Mesendoderm (in vitro differentiated cells): Measurements from ENCODE around the gene DNM3.

Experiments
- DNase-seq: peaks from one replicate; pipeline ENCODE4 v3.0.0; 2013
- H2AK5ac ChIP-seq: 2 replicates; pipeline ENCODE4 v1.6.1; 2013; ENCODE audit warnings: low read length, inconsistent platforms
- H2BK120ac ChIP-seq: 2 replicates; pipeline ENCODE4 v1.6.1; 2013; ENCODE audit warnings: low read depth, mild to moderate bottlenecking, low read length, moderate library complexity, mixed read lengths
- H2BK15ac ChIP-seq: replicated peaks from 2 replicates; pipeline ENCODE4 v1.6.1; 2013; ENCODE audit warnings: low read depth, mild to moderate bottlenecking, moderate library complexity
- H2BK5ac ChIP-seq: 2 replicates; pipeline ENCODE4 v1.6.1; 2013; ENCODE audit warnings: low read length, inconsistent platforms
- H3K18ac ChIP-seq: 2 replicates; pipeline ENCODE4 v1.6.1; 2013; ENCODE audit warnings: mild to moderate bottlenecking, low read length, mixed read lengths
- H3K23ac ChIP-seq: one replicate; pipeline ENCODE4 v1.6.1; 2013; ENCODE audit warnings: low read length
- H3K27ac ChIP-seq: 2 replicates; pipeline ENCODE4 v1.5.1; 2013; ENCODE audit warnings: low read depth, mild to moderate bottlenecking, inconsistent platforms, low read length, moderate library complexity
- H3K27me3 ChIP-seq: 2 replicates; pipeline ENCODE4 v1.6.1; 2013; ENCODE audit warnings: low read length, control low read depth, mild to moderate bottlenecking, inconsistent platforms; ENCODE audit not compliant: insufficient read depth, poor library complexity
- H3K36me3 ChIP-seq: 2 replicates; pipeline ENCODE4 v1.6.1; 2013; ENCODE audit warnings: low read length, inconsistent platforms; ENCODE audit not compliant: control insufficient read depth, insufficient read depth
- H3K4ac ChIP-seq: one replicate; pipeline ENCODE4 v1.6.1; 2013; ENCODE audit warnings: low read depth, mild to moderate bottlenecking, low read length, moderate library complexity
- H3K4me1 ChIP-seq: 2 replicates; pipeline ENCODE4 v1.6.1; 2013; ENCODE audit warnings: low read depth, low read length, inconsistent platforms; ENCODE audit not compliant: control insufficient read depth
- H3K4me2 ChIP-seq: 2 replicates; pipeline ENCODE4 v1.6.1; 2013; ENCODE audit warnings: low read length
- H3K4me3 ChIP-seq: 2 replicates; pipeline ENCODE4 v1.5.1; 2013; ENCODE audit warnings: mild to moderate bottlenecking, low read length
- H3K56ac ChIP-seq: one replicate; pipeline ENCODE4 v1.6.1; 2013; ENCODE audit warnings: low read length
- H3K79me1 ChIP-seq: 2 replicates; pipeline ENCODE4 v1.6.1; 2013; ENCODE audit warnings: low read length, inconsistent platforms
- H3K79me2 ChIP-seq: 2 replicates; pipeline ENCODE4 v1.6.1; 2013; ENCODE audit warnings: mild to moderate bottlenecking, low read length; ENCODE audit not compliant: control insufficient read depth, insufficient read depth
- H3K9ac ChIP-seq: 2 replicates; pipeline ENCODE4 v1.6.1; 2013; ENCODE audit warnings: low read length, inconsistent platforms
- H4K5ac ChIP-seq: one replicate; pipeline ENCODE4 v1.6.1; 2013; ENCODE audit warnings: low read length
- H4K8ac ChIP-seq: one replicate; pipeline ENCODE4 v1.6.1; 2013; ENCODE audit warnings: low read depth, mild to moderate bottlenecking, control low read depth, low read length, moderate library complexity
- WGBS: extraction: QIAGEN DNeasy Blood & Tissue Kit; methylation state at CpG from one replicate; pipeline ENCODE4 v1.1.7; 2013; ENCODE audit warnings: low lambda C conversion rate, missing lambda C conversion rate; ENCODE audit not compliant: insufficient coverage; ENCODE audit errors: extremely low coverage; 5-methylcytosine and 5-hydroxymethylcytosine counted together

DNM3 gene

GRCh38 chr1:172411791-172412338 lies 570.6 kb downstream of the DNM3 start:
- Histone ChIP-seq H2BK5ac (no peak overlapping the region), H2BK120ac (no peak overlapping the region), H2AK5ac (no peak overlapping the region), H3K36me3 (no peaks in the 10 kb centered on the region), H3K23ac (no peak overlapping the region), H3K79me1 (no peaks in the 10 kb centered on the region), H3K4me2 (no peak overlapping the region), H3K27me3 (no peaks in the 10 kb centered on the region), H3K27ac (no peak overlapping the region), H3K9ac (no peak overlapping the region), H3K4me3 (no peak overlapping the region), H2BK15ac (no peak overlapping the region), H3K4ac (no peak overlapping the region), H4K8ac (no peak overlapping the region), H3K56ac (no peak overlapping the region), H3K4me1 (no peaks in the 10 kb centered on the region), H3K79me2 (no peaks in the 10 kb centered on the region), H3K18ac (no peak overlapping the region), H4K5ac (no peak overlapping the region)
- no peak for DNase-seq
- no CpG with 5 or more reads among the region's 2 CpGs for WGBS

- no peaks in the 10 kb centered on the region for H3K27me3 ChIP-seq
- H2BK120ac ChIP-seq, result no peak overlapping the region
- H2BK15ac ChIP-seq, result no peak overlapping the region
- no peak overlapping the region for H2BK5ac ChIP-seq
- no peak overlapping the region for H3K4ac ChIP-seq
- no peak overlapping the region for H3K9ac ChIP-seq
- peaks cover 3% of the 10 kb centered on the region for H3K4me1 ChIP-seq
- H3K23ac ChIP-seq, result no peak overlapping the region
- H3K4me3 ChIP-seq, result no peak overlapping the region
- no peaks in the 10 kb centered on the region for H3K79me1 ChIP-seq
- no peak for DNase-seq
- H3K4me2 ChIP-seq, result no peak overlapping the region
- no peak overlapping the region for H3K56ac ChIP-seq
- H4K5ac ChIP-seq, result no peak overlapping the region
- H3K79me2 ChIP-seq, result no peaks in the 10 kb centered on the region
- no peaks in the 10 kb centered on the region for H3K36me3 ChIP-seq
- no peak overlapping the region for H2AK5ac ChIP-seq
- H3K18ac ChIP-seq, result no peak overlapping the region
- no peak overlapping the region for H4K8ac ChIP-seq
- no peak overlapping the region for H3K27ac ChIP-seq
Observed at GRCh38 chr1:172414331-172414730, 573.0 kb downstream of the DNM3 start.

- no peak overlapping the region for H2BK15ac ChIP-seq
- H3K18ac ChIP-seq, result peak overlapping the region; percentile 28
- H3K79me1 ChIP-seq, result no peaks in the 10 kb centered on the region
- H2BK5ac ChIP-seq, result no peak overlapping the region
- H3K56ac ChIP-seq, result no peak overlapping the region
- H3K4me1 ChIP-seq, result peaks cover 3% of the 10 kb centered on the region
- H3K4ac ChIP-seq, result no peak overlapping the region
- no peak overlapping the region for H4K5ac ChIP-seq
- H3K4me2 ChIP-seq, result no peak overlapping the region
- no peak overlapping the region for H3K23ac ChIP-seq
- DNase-seq, result no peak
- H2AK5ac ChIP-seq, result no peak overlapping the region
- no peak overlapping the region for H3K4me3 ChIP-seq
- H3K36me3 ChIP-seq, result no peaks in the 10 kb centered on the region
- H3K27ac ChIP-seq, result no peak overlapping the region
- no peaks in the 10 kb centered on the region for H3K79me2 ChIP-seq
- H2BK120ac ChIP-seq, result no peak overlapping the region
- WGBS, result no CpG with 5 or more reads among the region's 4 CpGs
- H3K27me3 ChIP-seq, result no peaks in the 10 kb centered on the region
- no peak overlapping the region for H3K9ac ChIP-seq
- no peak overlapping the region for H4K8ac ChIP-seq
Observed at GRCh38 chr1:172416496-172417035, 575.3 kb downstream of the DNM3 start.

- Histone ChIP-seq H3K56ac (no peak overlapping the region), H2BK5ac (no peak overlapping the region), H3K9ac (no peak overlapping the region), H2AK5ac (no peak overlapping the region), H2BK15ac (no peak overlapping the region), H2BK120ac (no peak overlapping the region), H3K4me1 (peaks cover 7% of the 10 kb centered on the region), H3K27me3 (no peaks in the 10 kb centered on the region), H3K4ac (no peak overlapping the region), H3K27ac (no peak overlapping the region), H3K79me1 (no peaks in the 10 kb centered on the region), H3K36me3 (no peaks in the 10 kb centered on the region), H3K79me2 (no peaks in the 10 kb centered on the region), H3K4me2 (no peak overlapping the region), H4K5ac (no peak overlapping the region), H3K4me3 (no peak overlapping the region), H3K18ac (no peak overlapping the region), H3K23ac (no peak overlapping the region), H4K8ac (no peak overlapping the region)
- peak; percentile 92 for DNase-seq
- WGBS, result no CpG with 5 or more reads among the region's 1 CpG
Observed at GRCh38 chr1:172417557-172417956, 576.3 kb downstream of the DNM3 start.

GRCh38 chr1:172420385-172420784 lies 579.1 kb downstream of the DNM3 start, which contains the start of gene C1orf105:
Gene C1orf105 (plus strand): TSS chr1:172420685. CDS start chr1:172420886, 201 bp downstream.
- Histone ChIP-seq H3K56ac (no peak within 1 kb of the TSS), H3K18ac (no peak within 1 kb of the TSS), H4K8ac (no peak within 1 kb of the TSS), H3K27ac (no peak within 1 kb of the TSS), H3K79me2 (no peaks in the 10 kb centered on the region), H2BK120ac (no peak within 1 kb of the TSS), H2BK5ac (no peak within 1 kb of the TSS), H3K23ac (no peak within 1 kb of the TSS), H3K79me1 (no peaks in the 10 kb centered on the region), H3K4me3 (no peak within 1 kb of the TSS), H3K4me2 (no peak within 1 kb of the TSS), H3K4me1 (peaks cover 7% of the 10 kb centered on the region), H2BK15ac (no peak within 1 kb of the TSS), H3K27me3 (no peaks in the 10 kb centered on the region), H3K9ac (no peak within 1 kb of the TSS), H3K36me3 (no peaks in the 10 kb centered on the region), H4K5ac (no peak within 1 kb of the TSS), H2AK5ac (no peak within 1 kb of the TSS), H3K4ac (no peak within 1 kb of the TSS)
- DNase-seq, result no peak
- no CpG with 5 or more reads among the region's 1 CpG for WGBS

GRCh38 chr1:172421974-172422604 lies 580.8 kb downstream of the DNM3 start:
- H2BK120ac ChIP-seq, result no peak overlapping the region
- no peaks in the 10 kb centered on the region for H3K79me1 ChIP-seq
- peaks cover 7% of the 10 kb centered on the region for H3K4me1 ChIP-seq
- H3K36me3 ChIP-seq, result no peaks in the 10 kb centered on the region
- no peak overlapping the region for H3K4me2 ChIP-seq
- no peak for DNase-seq
- no peak overlapping the region for H4K5ac ChIP-seq
- H4K8ac ChIP-seq, result no peak overlapping the region
- no peak overlapping the region for H2BK15ac ChIP-seq
- H3K27me3 ChIP-seq, result no peaks in the 10 kb centered on the region
- no peak overlapping the region for H3K27ac ChIP-seq
- no peaks in the 10 kb centered on the region for H3K79me2 ChIP-seq
- no peak overlapping the region for H2BK5ac ChIP-seq
- H3K4ac ChIP-seq, result no peak overlapping the region
- no CpG with 5 or more reads among the region's 5 CpGs for WGBS
- no peak overlapping the region for H3K23ac ChIP-seq
- no peak overlapping the region for H3K18ac ChIP-seq
- H3K4me3 ChIP-seq, result no peak overlapping the region
- no peak overlapping the region for H3K9ac ChIP-seq
- H2AK5ac ChIP-seq, result no peak overlapping the region
- no peak overlapping the region for H3K56ac ChIP-seq
